ENCODE measurements around the gene ATRN. TPM values are rescaled to one million over a fixed set of nuclear protein-coding genes. Genes with fewer than 3 reads are reported as not detected.

The ATRN gene
- total RNA-seq, 1 donor from 2014 or later = 37.0 TPM

DNA sequence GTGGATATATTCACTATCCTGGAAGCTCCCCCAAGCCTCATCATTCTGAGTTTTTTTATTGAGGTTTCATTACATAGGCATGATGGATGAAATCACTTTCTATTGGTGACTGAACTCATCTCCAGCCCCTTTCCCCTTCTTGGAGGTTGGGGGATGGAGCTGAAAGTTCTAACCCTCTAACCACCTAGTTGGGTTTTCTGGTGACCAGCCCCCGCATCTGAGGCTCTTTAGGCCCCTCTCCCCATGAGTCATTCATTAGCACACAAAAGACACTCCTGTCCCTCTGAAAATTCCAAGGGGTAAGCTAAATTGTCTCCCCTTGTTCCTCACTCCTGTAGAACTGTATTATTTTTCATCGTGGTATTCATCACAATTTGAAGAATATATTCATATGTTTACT is 159.1 kb downstream of the ATRN start:
- Mint-ChIP-seq H3K27me3 (ENCODE audit: unreplicated experiment) (peaks cover 3% of the 10 kb centered on the region), H3K4me1 (ENCODE audit: unreplicated experiment) (peaks cover 12% of the 10 kb centered on the region), H3K4me3 (ENCODE audit: unreplicated experiment) (no peak overlapping the region), H3K9me3 (ENCODE audit: unreplicated experiment) (no peaks in the 10 kb centered on the region), H3K36me3 (ENCODE audit: low read depth, unreplicated experiment) (peaks cover 3% of the 10 kb centered on the region), H3K27ac (ENCODE audit: unreplicated experiment) (no peak overlapping the region)
- no peak for DNase-seq (ENCODE audit: low spot score)
- TF ChIP-seq, protein P1, sequence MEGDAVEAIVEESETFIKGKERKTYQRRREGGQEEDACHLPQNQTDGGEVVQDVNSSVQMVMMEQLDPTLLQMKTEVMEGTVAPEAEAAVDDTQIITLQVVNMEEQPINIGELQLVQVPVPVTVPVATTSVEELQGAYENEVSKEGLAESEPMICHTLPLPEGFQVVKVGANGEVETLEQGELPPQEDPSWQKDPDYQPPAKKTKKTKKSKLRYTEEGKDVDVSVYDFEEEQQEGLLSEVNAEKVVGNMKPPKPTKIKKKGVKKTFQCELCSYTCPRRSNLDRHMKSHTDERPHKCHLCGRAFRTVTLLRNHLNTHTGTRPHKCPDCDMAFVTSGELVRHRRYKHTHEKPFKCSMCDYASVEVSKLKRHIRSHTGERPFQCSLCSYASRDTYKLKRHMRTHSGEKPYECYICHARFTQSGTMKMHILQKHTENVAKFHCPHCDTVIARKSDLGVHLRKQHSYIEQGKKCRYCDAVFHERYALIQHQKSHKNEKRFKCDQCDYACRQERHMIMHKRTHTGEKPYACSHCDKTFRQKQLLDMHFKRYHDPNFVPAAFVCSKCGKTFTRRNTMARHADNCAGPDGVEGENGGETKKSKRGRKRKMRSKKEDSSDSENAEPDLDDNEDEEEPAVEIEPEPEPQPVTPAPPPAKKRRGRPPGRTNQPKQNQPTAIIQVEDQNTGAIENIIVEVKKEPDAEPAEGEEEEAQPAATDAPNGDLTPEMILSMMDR (IDR thresholded peaks at IDR 0.05; ENCODE audit: unreplicated experiment) = no peak

DNA sequence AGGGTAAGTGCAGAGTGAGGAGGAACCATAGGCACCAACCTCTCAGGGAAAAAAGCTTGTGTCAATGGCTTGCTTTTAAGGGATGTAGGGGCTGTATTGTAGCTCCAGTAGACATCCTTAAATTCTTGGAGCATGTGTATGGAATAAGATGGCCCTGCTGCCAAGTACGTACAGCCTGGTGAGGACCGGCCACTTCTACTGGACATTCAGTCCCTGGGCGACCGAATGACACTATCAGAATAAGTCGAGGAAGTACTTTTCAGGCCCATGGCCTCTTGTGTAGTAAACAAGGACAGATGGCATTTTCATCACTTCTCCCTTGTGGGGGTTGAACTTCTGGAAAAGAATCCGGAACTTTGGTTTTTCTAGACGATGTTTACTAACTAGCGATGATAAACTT is 159.6 kb downstream of the ATRN start:
- peaks cover 3% of the 10 kb centered on the region for H3K36me3 Mint-ChIP-seq (ENCODE audit: low read depth, unreplicated experiment)
- no peaks in the 10 kb centered on the region for H3K9me3 Mint-ChIP-seq (ENCODE audit: unreplicated experiment)
- no peak for DNase-seq (ENCODE audit: low spot score)
- H3K27me3 Mint-ChIP-seq (ENCODE audit: unreplicated experiment) = peaks cover 3% of the 10 kb centered on the region
- TF ChIP-seq, protein P1 (IDR thresholded peaks at IDR 0.05; ENCODE audit: unreplicated experiment) = no peak
- no peak overlapping the region for H3K27ac Mint-ChIP-seq (ENCODE audit: unreplicated experiment)
- no peak overlapping the region for H3K4me3 Mint-ChIP-seq (ENCODE audit: unreplicated experiment)
- peaks cover 12% of the 10 kb centered on the region for H3K4me1 Mint-ChIP-seq (ENCODE audit: unreplicated experiment)

DNA sequence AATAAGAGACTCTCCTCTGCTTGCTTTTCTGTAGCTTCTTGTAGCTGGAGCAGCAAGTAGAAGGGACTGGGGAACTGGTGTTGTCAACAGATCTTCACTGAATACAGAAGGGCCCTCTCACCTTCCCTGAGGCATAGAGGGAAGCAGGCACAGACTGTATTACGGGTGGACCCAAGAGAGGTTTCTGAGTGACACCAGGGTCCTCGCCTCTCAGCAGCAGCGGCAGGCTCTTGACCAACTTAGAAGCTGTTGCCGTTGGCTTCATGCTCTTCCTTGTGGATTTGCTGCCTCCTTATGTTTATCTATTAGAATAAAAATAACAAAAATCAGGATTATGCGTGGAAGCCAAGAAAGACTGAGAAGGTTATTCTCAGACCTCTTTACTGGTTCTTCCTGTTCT is 160.7 kb downstream of the ATRN start:
- Mint-ChIP-seq H3K4me3 (ENCODE audit: unreplicated experiment) (no peak overlapping the region), H3K36me3 (ENCODE audit: low read depth, unreplicated experiment) (peaks cover 3% of the 10 kb centered on the region), H3K9me3 (ENCODE audit: unreplicated experiment) (no peaks in the 10 kb centered on the region), H3K4me1 (ENCODE audit: unreplicated experiment) (peaks cover 12% of the 10 kb centered on the region), H3K27ac (ENCODE audit: unreplicated experiment) (no peak overlapping the region), H3K27me3 (ENCODE audit: unreplicated experiment) (peaks cover 3% of the 10 kb centered on the region)
- TF ChIP-seq, protein P1 (IDR thresholded peaks at IDR 0.05; ENCODE audit: unreplicated experiment) = no peak
- no peak for DNase-seq (ENCODE audit: low spot score)

DNA sequence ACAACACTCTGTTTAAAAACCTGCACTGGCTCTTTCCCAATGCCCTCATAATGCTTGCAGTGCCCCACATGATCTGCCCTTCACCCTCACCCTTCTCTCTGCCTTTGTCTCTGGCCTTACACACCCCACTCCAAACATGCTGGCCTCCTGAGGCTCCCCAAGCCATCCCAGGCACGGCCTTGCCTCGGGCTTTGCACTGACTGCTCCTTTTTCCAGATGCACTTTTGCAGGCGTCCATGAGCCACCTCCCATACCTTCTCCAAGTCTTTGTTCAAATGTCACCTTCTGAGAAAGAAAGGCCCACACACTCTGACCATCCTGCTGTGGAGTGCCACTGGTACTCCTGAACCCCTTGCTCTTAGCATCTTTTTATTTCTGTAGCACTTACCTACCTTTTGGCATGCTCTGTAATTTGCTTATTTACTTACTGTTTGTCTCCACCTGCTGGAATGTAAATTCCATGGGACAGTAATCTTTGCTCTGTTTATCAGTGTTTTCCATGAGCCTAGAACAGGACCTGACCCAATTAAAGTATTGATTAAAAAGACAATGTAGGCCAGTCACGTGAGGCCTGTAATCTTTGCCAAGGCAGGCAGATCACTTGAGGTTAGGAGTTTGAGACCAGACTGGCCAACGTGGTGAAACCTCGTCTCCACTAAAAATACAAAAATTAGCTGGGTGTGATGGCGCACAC is 161.6 kb downstream of the ATRN start:
- no peak overlapping the region for H3K27ac Mint-ChIP-seq (ENCODE audit: unreplicated experiment)
- TF ChIP-seq, protein P1 (IDR thresholded peaks at IDR 0.05; ENCODE audit: unreplicated experiment) = no peak
- H3K36me3 Mint-ChIP-seq (ENCODE audit: low read depth, unreplicated experiment) = peaks cover 3% of the 10 kb centered on the region
- peaks cover 12% of the 10 kb centered on the region for H3K4me1 Mint-ChIP-seq (ENCODE audit: unreplicated experiment)
- no peaks in the 10 kb centered on the region for H3K9me3 Mint-ChIP-seq (ENCODE audit: unreplicated experiment)
- peaks cover 3% of the 10 kb centered on the region for H3K27me3 Mint-ChIP-seq (ENCODE audit: unreplicated experiment)
- DNase-seq (ENCODE audit: low spot score) = no peak
- no peak overlapping the region for H3K4me3 Mint-ChIP-seq (ENCODE audit: unreplicated experiment)

DNA sequence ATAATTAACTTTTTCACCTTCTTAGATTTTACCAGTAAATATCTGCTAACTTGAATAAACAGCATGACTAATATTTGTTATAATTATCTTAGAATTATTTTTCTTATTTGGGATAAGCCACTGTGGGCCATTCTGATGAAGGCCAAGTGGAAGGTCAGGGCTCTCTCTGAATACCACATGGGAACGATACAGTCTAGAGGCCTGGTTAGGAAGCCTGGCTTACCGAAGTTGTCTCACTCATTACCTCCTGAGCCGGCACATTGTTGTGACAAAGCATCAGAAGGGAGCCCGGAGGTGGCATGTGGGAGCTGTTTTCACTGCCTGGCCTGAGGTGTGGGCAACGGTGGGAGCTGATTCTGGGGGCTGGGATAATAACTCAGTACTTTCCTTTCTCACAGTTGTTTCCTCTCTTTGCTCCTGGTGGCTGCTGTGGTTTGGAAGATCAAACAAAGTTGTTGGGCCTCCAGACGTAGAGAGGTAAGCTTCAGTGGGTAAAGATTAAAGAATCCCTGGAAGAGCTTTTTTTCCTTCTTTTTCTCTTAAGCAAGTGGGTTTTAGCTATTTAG is 163.2 kb downstream of the ATRN start:
- Mint-ChIP-seq H3K27ac (ENCODE audit: unreplicated experiment) (no peak overlapping the region), H3K4me1 (ENCODE audit: unreplicated experiment) (peaks cover 12% of the 10 kb centered on the region), H3K27me3 (ENCODE audit: unreplicated experiment) (peaks cover 3% of the 10 kb centered on the region), H3K36me3 (ENCODE audit: low read depth, unreplicated experiment) (no peaks in the 10 kb centered on the region), H3K4me3 (ENCODE audit: unreplicated experiment) (no peak overlapping the region), H3K9me3 (ENCODE audit: unreplicated experiment) (no peaks in the 10 kb centered on the region)
- DNase-seq (ENCODE audit: low spot score) = no peak
- TF ChIP-seq, protein P1 (IDR thresholded peaks at IDR 0.05; ENCODE audit: unreplicated experiment) = no peak
